H9 (cell line): ENCODE data around the gene AGK. TPM values are rescaled to one million over a fixed set of nuclear protein-coding genes. Genes with fewer than 3 reads are reported as not detected.

Experiments
- DNase-seq: peaks from one replicate; pipeline ENCODE4 v3.0.0-alpha.2; 2017
- H2AFZ ChIP-seq: one replicate; pipeline ENCODE4 v1.6.1; 2013; ENCODE audit warnings: mild to moderate bottlenecking, low read length, control low read depth, moderate library complexity
- H2AK5ac ChIP-seq: 2 replicates; pipeline ENCODE4 v1.6.1; 2013; ENCODE audit warnings: low read length, control low read depth, mixed read lengths; ENCODE audit not compliant: insufficient read length
- H2BK120ac ChIP-seq: one replicate; pipeline ENCODE4 v1.6.1; 2013; ENCODE audit warnings: low read depth, mild to moderate bottlenecking, low read length, control low read depth, inconsistent platforms; ENCODE audit not compliant: poor library complexity, severe bottlenecking
- H2BK12ac ChIP-seq: 2 replicates; pipeline ENCODE4 v1.6.1; 2013; ENCODE audit warnings: low read length, control low read depth, mixed read lengths, low read depth; ENCODE audit not compliant: insufficient read length
- H2BK15ac ChIP-seq: 2 replicates; pipeline ENCODE4 v1.6.1; 2013; ENCODE audit warnings: low read depth, low read length, control low read depth
- H2BK20ac ChIP-seq: one replicate; pipeline ENCODE4 v1.6.1; 2013; ENCODE audit warnings: low read depth, mild to moderate bottlenecking, low read length, control low read depth, inconsistent platforms; ENCODE audit not compliant: poor library complexity, severe bottlenecking
- H2BK5ac ChIP-seq: 2 replicates; pipeline ENCODE4 v1.6.1; 2013; ENCODE audit warnings: low read length, control low read depth, mixed read lengths; ENCODE audit not compliant: insufficient read length
- H3K14ac ChIP-seq: 2 replicates; pipeline ENCODE4 v1.6.1; 2013; ENCODE audit warnings: low read length, control low read depth; ENCODE audit not compliant: insufficient read depth
- H3K18ac ChIP-seq: 2 replicates; pipeline ENCODE4 v1.6.1; 2013; ENCODE audit warnings: low read depth, mild to moderate bottlenecking, mixed read lengths, low read length, control low read depth; ENCODE audit not compliant: insufficient read length
- H3K23ac ChIP-seq: 2 replicates; pipeline ENCODE4 v1.6.1; 2013; ENCODE audit warnings: low read length, control low read depth, mixed read lengths, low read depth; ENCODE audit not compliant: insufficient read length
- H3K23me2 ChIP-seq: 2 replicates; pipeline ENCODE4 v1.6.1; 2013; ENCODE audit warnings: low read depth, mild to moderate bottlenecking, mixed read lengths, low read length, control low read depth; ENCODE audit not compliant: insufficient read length, poor library complexity, severe bottlenecking
- H3K27ac ChIP-seq: 2 replicates; pipeline ENCODE4 v1.5.1; 2013; ENCODE audit warnings: low read length, control low read depth, mixed read lengths, low read depth; ENCODE audit not compliant: insufficient read length
- H3K27me3 ChIP-seq: 2 replicates; pipeline ENCODE4 v1.6.1; 2013; ENCODE audit warnings: low read length, control low read depth, inconsistent platforms; ENCODE audit not compliant: insufficient read depth
- H3K4ac ChIP-seq: 2 replicates; pipeline ENCODE4 v1.6.1; 2013; ENCODE audit warnings: low read depth, mild to moderate bottlenecking, control low read depth, inconsistent platforms, low read length, moderate library complexity
- H3K4me1 ChIP-seq: 2 replicates; pipeline ENCODE4 v1.6.1; 2013; ENCODE audit warnings: low read length, control low read depth, inconsistent platforms; ENCODE audit not compliant: insufficient read depth
- H3K4me2 ChIP-seq: 2 replicates; pipeline ENCODE4 v1.6.1; 2013; ENCODE audit warnings: low read length, control low read depth, mixed read lengths; ENCODE audit not compliant: insufficient read length, insufficient read depth
- H3K56ac ChIP-seq: 2 replicates; pipeline ENCODE4 v1.6.1; 2013; ENCODE audit warnings: low read depth, mild to moderate bottlenecking, mixed read lengths, low read length, control low read depth; ENCODE audit not compliant: insufficient read length
- H3K79me1 ChIP-seq: 2 replicates; pipeline ENCODE4 v1.6.1; 2013; ENCODE audit warnings: low read depth, mild to moderate bottlenecking, moderate library complexity, low read length, control low read depth, inconsistent platforms; ENCODE audit not compliant: insufficient read depth, poor library complexity, severe bottlenecking
- H3K79me2 ChIP-seq: 2 replicates; pipeline ENCODE4 v1.6.1; 2013; ENCODE audit warnings: low read length, control low read depth, inconsistent platforms; ENCODE audit not compliant: insufficient read depth
- H3K9ac ChIP-seq: 2 replicates; pipeline ENCODE4 v1.6.1; 2013; ENCODE audit warnings: low read length, control low read depth, mixed read lengths; ENCODE audit not compliant: insufficient read length; ENCODE audit errors: extremely low read depth
- H3K9me3 ChIP-seq: one replicate; pipeline ENCODE4 v1.6.1; 2013; ENCODE audit warnings: low read depth, low read length, inconsistent platforms; ENCODE audit not compliant: control insufficient read depth
- H3T11ph ChIP-seq: one replicate; pipeline ENCODE4 v1.6.1; 2013; ENCODE audit warnings: mild to moderate bottlenecking, low read length, control low read depth, inconsistent platforms
- H4K20me1 ChIP-seq: one replicate; pipeline ENCODE4 v1.6.1; 2013; ENCODE audit not compliant: control insufficient read depth, insufficient read length, insufficient read depth
- H4K5ac ChIP-seq: 2 replicates; pipeline ENCODE4 v1.6.1; 2013; ENCODE audit warnings: low read depth, mild to moderate bottlenecking, mixed read lengths, low read length, control low read depth; ENCODE audit not compliant: insufficient read length
- H4K8ac ChIP-seq: replicated peaks from 2 replicates; pipeline ENCODE4 v1.6.1; 2013; ENCODE audit warnings: low read length, control low read depth, mixed read lengths, low read depth; ENCODE audit not compliant: insufficient read length
- H4K91ac ChIP-seq: 2 replicates; pipeline ENCODE4 v1.6.1; 2013; ENCODE audit warnings: low read depth, mild to moderate bottlenecking, moderate library complexity, mixed read lengths, low read length, control low read depth; ENCODE audit not compliant: insufficient read length
- H3K27ac Mint-ChIP-seq, 3 experiments: 2 replicates in 2 of 3; 3 replicates in 1 of 3; pipeline ENCODE4 v1.8.0; 2020 to 2021; ENCODE audit warnings: mixed read lengths in 3 of 3, mild to moderate bottlenecking in 1 of 3, moderate library complexity in 1 of 3
- H3K27me3 Mint-ChIP-seq: 2 replicates; pipeline ENCODE4 v1.8.0; 2021; ENCODE audit warnings: low read depth, mild to moderate bottlenecking, moderate library complexity, mixed read lengths
- H3K36me3 Mint-ChIP-seq, 3 experiments: 2 replicates in 2 of 3; 3 replicates in 1 of 3; pipeline ENCODE4 v1.8.0; 2020 to 2021; ENCODE audit warnings: low read depth in 3 of 3, mixed read lengths in 3 of 3; ENCODE audit not compliant: insufficient read depth in 1 of 3
- H3K4me1 Mint-ChIP-seq, 2 experiments: 2 replicates each; pipeline ENCODE4 v1.8.0; 2020; ENCODE audit warnings: mixed read lengths in 2 of 2
- H3K4me3 Mint-ChIP-seq, 2 experiments: 2 replicates in 1 of 2; 3 replicates in 1 of 2; pipeline ENCODE4 v1.8.0; 2020 to 2021; ENCODE audit warnings: mild to moderate bottlenecking in 2 of 2, mixed read lengths in 2 of 2, moderate library complexity in 1 of 2
- H3K9me3 Mint-ChIP-seq, 2 experiments: 2 replicates in 1 of 2; 3 replicates in 1 of 2; pipeline ENCODE4 v1.8.0; 2020; ENCODE audit warnings: mild to moderate bottlenecking in 2 of 2, mixed read lengths in 2 of 2, moderate library complexity in 1 of 2
- WGBS: extraction: QIAGEN DNeasy Blood & Tissue Kit; methylation state at CpG from one replicate; pipeline ENCODE4 v1.1.7; 2013; ENCODE audit warnings: missing lambda C conversion rate, low lambda C conversion rate, mixed read lengths; ENCODE audit not compliant: insufficient read length; ENCODE audit errors: extremely low coverage; 5-methylcytosine and 5-hydroxymethylcytosine counted together
- total RNA-seq: library from RNA; stranded (reverse); gene quantifications from 2 replicates; pipeline ENCODE4 v1.2.1, GENCODE V29; 2021
- TF ChIP-seq, protein P1 (sequence below): fragments of 200-600 bp; sonication (generic); conservative IDR thresholded peaks from 3 replicates; pipeline ENCODE4 v1.8.0; 2021; ENCODE audit warnings: antibody characterized with exemption, mild to moderate bottlenecking

AGK gene
- total RNA-seq, 1 experiment from 2014 or later: 35.1 TPM

DNA sequence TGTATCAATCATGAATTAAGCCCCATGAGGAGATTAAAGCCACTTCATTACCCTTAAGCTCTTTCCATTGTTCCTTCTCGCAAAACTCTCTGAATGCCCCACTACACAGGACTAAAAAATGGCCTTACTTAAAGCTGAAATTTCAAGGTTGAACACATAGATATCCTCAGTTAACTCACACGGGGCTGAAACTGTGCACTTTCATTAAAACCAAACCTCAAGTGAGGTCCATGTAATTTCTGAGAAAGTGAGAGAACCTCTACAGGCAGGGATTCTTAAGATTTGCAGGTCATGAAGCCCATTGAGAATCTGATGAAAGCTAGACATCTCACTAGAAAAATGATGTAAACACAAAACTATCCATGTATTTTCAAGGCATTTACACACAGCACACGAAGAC is 134.9 kb downstream of the AGK start:
- no peaks in the 10 kb centered on the region for H3K27me3 ChIP-seq
- H3K9me3 ChIP-seq: no peaks in the 10 kb centered on the region
- no peak overlapping the region for H2BK20ac ChIP-seq
- no peak overlapping the region for H4K5ac ChIP-seq
- no peak overlapping the region for H2AK5ac ChIP-seq
- TF ChIP-seq, protein P1, sequence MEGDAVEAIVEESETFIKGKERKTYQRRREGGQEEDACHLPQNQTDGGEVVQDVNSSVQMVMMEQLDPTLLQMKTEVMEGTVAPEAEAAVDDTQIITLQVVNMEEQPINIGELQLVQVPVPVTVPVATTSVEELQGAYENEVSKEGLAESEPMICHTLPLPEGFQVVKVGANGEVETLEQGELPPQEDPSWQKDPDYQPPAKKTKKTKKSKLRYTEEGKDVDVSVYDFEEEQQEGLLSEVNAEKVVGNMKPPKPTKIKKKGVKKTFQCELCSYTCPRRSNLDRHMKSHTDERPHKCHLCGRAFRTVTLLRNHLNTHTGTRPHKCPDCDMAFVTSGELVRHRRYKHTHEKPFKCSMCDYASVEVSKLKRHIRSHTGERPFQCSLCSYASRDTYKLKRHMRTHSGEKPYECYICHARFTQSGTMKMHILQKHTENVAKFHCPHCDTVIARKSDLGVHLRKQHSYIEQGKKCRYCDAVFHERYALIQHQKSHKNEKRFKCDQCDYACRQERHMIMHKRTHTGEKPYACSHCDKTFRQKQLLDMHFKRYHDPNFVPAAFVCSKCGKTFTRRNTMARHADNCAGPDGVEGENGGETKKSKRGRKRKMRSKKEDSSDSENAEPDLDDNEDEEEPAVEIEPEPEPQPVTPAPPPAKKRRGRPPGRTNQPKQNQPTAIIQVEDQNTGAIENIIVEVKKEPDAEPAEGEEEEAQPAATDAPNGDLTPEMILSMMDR: no peak
- H3K79me2 ChIP-seq: peaks cover 2% of the 10 kb centered on the region; the same call in 1 of the 2 replicates
- no peak overlapping the region for H2BK5ac ChIP-seq
- no peak overlapping the region for H2BK120ac ChIP-seq
- H3K14ac ChIP-seq: no peak overlapping the region
- Mint-ChIP-seq H3K4me3 (no peak overlapping the region), H3K27ac (no peak overlapping the region), H3K27me3 (no peaks in the 10 kb centered on the region), H3K36me3 (peaks cover 4 to 20% (median 15%) of the 10 kb centered on the region in 3 experiments; a peak in 6 of 7 replicates), H3K4me1 (peaks cover 7 to 18% of the 10 kb centered on the region in 2 experiments), H3K9me3 (no peaks in the 10 kb centered on the region)
- WGBS: no CpG with 5 or more reads among the region's 3 CpGs
- no peak overlapping the region for H4K91ac ChIP-seq
- H3K79me1 ChIP-seq: no peaks in the 10 kb centered on the region
- H2AFZ ChIP-seq: no peak overlapping the region
- no peak overlapping the region for H2BK15ac ChIP-seq
- H3K18ac ChIP-seq: no peak overlapping the region
- no peak overlapping the region for H2BK12ac ChIP-seq
- H3K27ac ChIP-seq: no peak overlapping the region
- no peaks in the 10 kb centered on the region for H3K23me2 ChIP-seq
- H4K8ac ChIP-seq: no peak overlapping the region
- no peak overlapping the region for H3K56ac ChIP-seq
- H3K4me1 ChIP-seq: peaks cover 2% of the 10 kb centered on the region; the same call in 1 of the 2 replicates
- H3T11ph ChIP-seq: no peak overlapping the region
- no peak for DNase-seq
- H3K4ac ChIP-seq: no peak overlapping the region
- H3K4me2 ChIP-seq: no peak overlapping the region
- H4K20me1 ChIP-seq: no peaks in the 10 kb centered on the region
- H3K23ac ChIP-seq: no peak overlapping the region
- no peak overlapping the region for H3K9ac ChIP-seq
